Liver (tissue), 9 donors: ENCODE results near the gene ZNF438. TPM values are rescaled to one million over a fixed set of nuclear protein-coding genes. Genes with fewer than 3 reads are reported as not detected.

Experiments used
- DNase-seq: peaks from one replicate; pipeline ENCODE4 v3.0.0-alpha.2; 2017; ENCODE audit warnings: low spot score
- H3K27ac ChIP-seq, 2 donors: one replicate each; pipeline ENCODE4 v1.7.0; 2013; ENCODE audit warnings: inconsistent platforms in 2 of 2, low read length in 2 of 2, control low read depth in 1 of 2, low read depth in 1 of 2, mild to moderate bottlenecking in 1 of 2
- H3K27me3 ChIP-seq, 4 donors: one replicate each; pipeline versions ENCODE4 v1.6.1 to v1.7.0; 2013; ENCODE audit warnings: low read length in 3 of 4, inconsistent platforms in 1 of 4, mild to moderate bottlenecking in 1 of 4, moderate library complexity in 1 of 4; ENCODE audit not compliant: control insufficient read depth in 4 of 4, insufficient read depth in 4 of 4
- H3K36me3 ChIP-seq, 4 donors: one replicate each; pipeline versions ENCODE4 v1.6.1 to v1.7.0; 2013; ENCODE audit warnings: low read length in 3 of 4, mild to moderate bottlenecking in 3 of 4, low read depth in 1 of 4, moderate library complexity in 1 of 4; ENCODE audit not compliant: control insufficient read depth in 4 of 4, insufficient read depth in 3 of 4
- H3K4me1 ChIP-seq, 4 donors: one replicate each; pipeline versions ENCODE4 v1.6.1 to v1.7.0; 2013; ENCODE audit warnings: low read length in 3 of 4, mild to moderate bottlenecking in 3 of 4, moderate library complexity in 1 of 4; ENCODE audit not compliant: control insufficient read depth in 4 of 4, insufficient read depth in 4 of 4
- H3K4me3 ChIP-seq, 3 donors: one replicate each; pipeline versions ENCODE4 v1.6.1 to v1.7.0; 2013; ENCODE audit warnings: low read length in 3 of 3, control low read depth in 1 of 3, low read depth in 1 of 3, mild to moderate bottlenecking in 1 of 3
- H3K9ac ChIP-seq, 2 donors: one replicate each; pipeline ENCODE4 v1.7.0; 2013; ENCODE audit warnings: low read length in 2 of 2, mild to moderate bottlenecking in 2 of 2, moderate library complexity in 2 of 2, control low read depth in 1 of 2, low read depth in 1 of 2
- H3K9me3 ChIP-seq, 4 donors: one replicate each; pipeline versions ENCODE4 v1.6.1 to v1.7.0; 2013; ENCODE audit warnings: low read length in 3 of 4; ENCODE audit not compliant: control insufficient read depth in 4 of 4
- EGR1 ChIP-seq, 2 donors: IDR thresholded peaks; 2 replicates each; pipeline ENCODE4 v1.6.1; 2016 to 2018; ENCODE audit warnings: antibody characterized with exemption in 2 of 2, low read depth in 2 of 2
- FOXA1 ChIP-seq: IDR thresholded peaks from 2 replicates; pipeline ENCODE4 v1.6.1; 2016; ENCODE audit warnings: antibody characterized with exemption
- FOXA2 ChIP-seq: IDR thresholded peaks from 2 replicates; pipeline ENCODE4 v1.6.1; 2016; ENCODE audit warnings: antibody characterized with exemption
- GABPA ChIP-seq, 2 donors: IDR thresholded peaks in 1 of 2; conservative IDR thresholded peaks in 1 of 2; 2 replicates each; pipeline ENCODE4 v1.6.1; 2016; ENCODE audit warnings: antibody characterized with exemption in 2 of 2, mild to moderate bottlenecking in 1 of 2, moderate library complexity in 1 of 2
- HNF4A ChIP-seq, 2 donors: conservative IDR thresholded peaks; 2 replicates each; pipeline ENCODE4 v1.6.1; 2016; ENCODE audit warnings: antibody characterized with exemption in 2 of 2, mild to moderate bottlenecking in 2 of 2
- JUND ChIP-seq, 2 donors: IDR thresholded peaks; 2 replicates each; pipeline ENCODE4 v1.6.1; 2016; ENCODE audit warnings: antibody characterized with exemption in 2 of 2
- NR2F2 ChIP-seq: IDR thresholded peaks from 2 replicates; pipeline ENCODE4 v1.6.1; 2016; ENCODE audit warnings: antibody characterized with exemption
- RXRA ChIP-seq, 2 donors: IDR thresholded peaks; 2 replicates each; pipeline ENCODE4 v1.6.1; 2017 to 2018; ENCODE audit warnings: antibody characterized with exemption in 2 of 2, mild to moderate bottlenecking in 1 of 2
- SP1 ChIP-seq: IDR thresholded peaks from 2 replicates; pipeline ENCODE4 v1.6.1; 2018; ENCODE audit warnings: antibody characterized with exemption, mild to moderate bottlenecking
- YY1 ChIP-seq: IDR thresholded peaks from 2 replicates; pipeline ENCODE4 v1.6.1; 2016; ENCODE audit warnings: antibody characterized with exemption, mild to moderate bottlenecking
- WGBS: extraction: QIAGEN DNeasy Blood & Tissue Kit; methylation state at CpG from one replicate; pipeline ENCODE4 v1.1.7; 2013; 5-methylcytosine and 5-hydroxymethylcytosine counted together
- polyA plus RNA-seq, 2 donors: library from polyadenylated mRNA; stranded (reverse) in 1 of 2; unstranded in 1 of 2; fragments of 200-250 nt in 1 of 2; fragments of >200 nt in 1 of 2; fragmentation: Nextera tagmentation in 1 of 2; extraction: Ambion mirVana in 1 of 2; gene quantifications; one replicate each; pipeline versions ENCODE4 v1.2.1 to v1.2.3, GENCODE V29; 2013 to 2015
- total RNA-seq, 2 donors: library from RNA; depleted of rRNA; stranded (reverse); fragments of >200 nt; gene quantifications; one replicate each; pipeline ENCODE4 v1.2.3, GENCODE V29; 2014
- TF ChIP-seq, protein P1 (sequence below): IDR thresholded peaks from 2 replicates; pipeline ENCODE4 v1.6.1; 2016; ENCODE audit warnings: antibody characterized with exemption
- TF ChIP-seq, protein P2 (sequence below): fragments of 150-350 bp; IDR thresholded peaks from 2 replicates; pipeline ENCODE4 v1.5.1; 2017; ENCODE audit warnings: improper control_type of control experiment, low read depth, low read length; ENCODE audit not compliant: missing input control
- TF ChIP-seq, protein P3 (sequence below): IDR thresholded peaks from 2 replicates; pipeline ENCODE4 v1.6.1; 2016; ENCODE audit warnings: antibody characterized with exemption
- TF ChIP-seq, protein P4 (sequence below): IDR thresholded peaks from 2 replicates; pipeline ENCODE4 v1.6.1; 2016; ENCODE audit warnings: antibody characterized with exemption, mild to moderate bottlenecking
- TF ChIP-seq, protein P5 (sequence below): IDR thresholded peaks from 2 replicates; pipeline ENCODE4 v1.6.1; 2016; ENCODE audit warnings: antibody characterized with exemption
- donor health status: healthy.
- donor health status: healthy.
- donor health status: healthy.
- donor health status: healthy.
- donor health status: healthy.

Gene ZNF438
- total and polyA plus RNA-seq, 4 donors: 1.9 to 2.9 (median 2.2) TPM

DNA sequence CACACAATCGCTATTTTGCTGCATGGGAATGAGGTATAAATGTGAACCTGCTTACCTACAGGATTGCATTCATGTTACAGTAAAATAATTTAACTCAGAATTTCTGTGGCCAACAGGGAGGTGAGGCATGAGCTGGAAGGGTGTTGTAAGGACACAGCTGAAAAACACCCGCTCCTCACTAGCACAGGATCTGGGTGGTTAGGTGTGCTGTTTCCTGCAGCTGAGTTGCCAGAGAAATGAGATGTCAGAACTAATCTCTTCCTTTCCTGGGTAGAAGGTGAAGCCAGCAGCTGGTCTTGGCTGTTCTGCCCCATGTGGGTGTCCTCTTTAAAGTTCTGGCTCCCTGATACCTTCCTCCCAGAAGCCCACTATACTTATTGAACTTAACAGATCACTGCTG is 39.0 kb upstream of the ZNF438 start:
- Histone ChIP-seq H3K36me3 (no peaks in the 10 kb centered on the region), H3K27ac (no peak overlapping the region), H3K4me1 (no peaks in the 10 kb centered on the region), H3K9me3 (no peaks in the 10 kb centered on the region), H3K4me3 (no peak overlapping the region), H3K27me3 (no peaks in the 10 kb centered on the region), H3K9ac (no peak overlapping the region)
- TF ChIP-seq, protein P1, sequence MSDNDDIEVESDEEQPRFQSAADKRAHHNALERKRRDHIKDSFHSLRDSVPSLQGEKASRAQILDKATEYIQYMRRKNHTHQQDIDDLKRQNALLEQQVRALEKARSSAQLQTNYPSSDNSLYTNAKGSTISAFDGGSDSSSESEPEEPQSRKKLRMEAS: no peak
- TF ChIP-seq, protein P2, sequence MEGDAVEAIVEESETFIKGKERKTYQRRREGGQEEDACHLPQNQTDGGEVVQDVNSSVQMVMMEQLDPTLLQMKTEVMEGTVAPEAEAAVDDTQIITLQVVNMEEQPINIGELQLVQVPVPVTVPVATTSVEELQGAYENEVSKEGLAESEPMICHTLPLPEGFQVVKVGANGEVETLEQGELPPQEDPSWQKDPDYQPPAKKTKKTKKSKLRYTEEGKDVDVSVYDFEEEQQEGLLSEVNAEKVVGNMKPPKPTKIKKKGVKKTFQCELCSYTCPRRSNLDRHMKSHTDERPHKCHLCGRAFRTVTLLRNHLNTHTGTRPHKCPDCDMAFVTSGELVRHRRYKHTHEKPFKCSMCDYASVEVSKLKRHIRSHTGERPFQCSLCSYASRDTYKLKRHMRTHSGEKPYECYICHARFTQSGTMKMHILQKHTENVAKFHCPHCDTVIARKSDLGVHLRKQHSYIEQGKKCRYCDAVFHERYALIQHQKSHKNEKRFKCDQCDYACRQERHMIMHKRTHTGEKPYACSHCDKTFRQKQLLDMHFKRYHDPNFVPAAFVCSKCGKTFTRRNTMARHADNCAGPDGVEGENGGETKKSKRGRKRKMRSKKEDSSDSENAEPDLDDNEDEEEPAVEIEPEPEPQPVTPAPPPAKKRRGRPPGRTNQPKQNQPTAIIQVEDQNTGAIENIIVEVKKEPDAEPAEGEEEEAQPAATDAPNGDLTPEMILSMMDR: no peak
- TF ChIP-seq JUND (IDR thresholded peaks at IDR 0.05) (no peak), GABPA (IDR thresholded peaks at IDR 0.05 in 1 of 2, conservative IDR thresholded peaks at IDR 0.05 in 1 of 2) (no peak), RXRA (IDR thresholded peaks at IDR 0.05) (no peak), NR2F2 (no peak), FOXA2 (no peak), SP1 (no peak), EGR1 (IDR thresholded peaks at IDR 0.05; ENCODE audit: low read depth in 2 of 2) (no peak), YY1 (no peak)
- TF ChIP-seq, protein P3, sequence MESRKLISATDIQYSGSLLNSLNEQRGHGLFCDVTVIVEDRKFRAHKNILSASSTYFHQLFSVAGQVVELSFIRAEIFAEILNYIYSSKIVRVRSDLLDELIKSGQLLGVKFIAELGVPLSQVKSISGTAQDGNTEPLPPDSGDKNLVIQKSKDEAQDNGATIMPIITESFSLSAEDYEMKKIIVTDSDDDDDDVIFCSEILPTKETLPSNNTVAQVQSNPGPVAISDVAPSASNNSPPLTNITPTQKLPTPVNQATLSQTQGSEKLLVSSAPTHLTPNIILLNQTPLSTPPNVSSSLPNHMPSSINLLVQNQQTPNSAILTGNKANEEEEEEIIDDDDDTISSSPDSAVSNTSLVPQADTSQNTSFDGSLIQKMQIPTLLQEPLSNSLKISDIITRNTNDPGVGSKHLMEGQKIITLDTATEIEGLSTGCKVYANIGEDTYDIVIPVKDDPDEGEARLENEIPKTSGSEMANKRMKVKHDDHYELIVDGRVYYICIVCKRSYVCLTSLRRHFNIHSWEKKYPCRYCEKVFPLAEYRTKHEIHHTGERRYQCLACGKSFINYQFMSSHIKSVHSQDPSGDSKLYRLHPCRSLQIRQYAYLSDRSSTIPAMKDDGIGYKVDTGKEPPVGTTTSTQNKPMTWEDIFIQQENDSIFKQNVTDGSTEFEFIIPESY: no peak
- TF ChIP-seq, protein P4, sequence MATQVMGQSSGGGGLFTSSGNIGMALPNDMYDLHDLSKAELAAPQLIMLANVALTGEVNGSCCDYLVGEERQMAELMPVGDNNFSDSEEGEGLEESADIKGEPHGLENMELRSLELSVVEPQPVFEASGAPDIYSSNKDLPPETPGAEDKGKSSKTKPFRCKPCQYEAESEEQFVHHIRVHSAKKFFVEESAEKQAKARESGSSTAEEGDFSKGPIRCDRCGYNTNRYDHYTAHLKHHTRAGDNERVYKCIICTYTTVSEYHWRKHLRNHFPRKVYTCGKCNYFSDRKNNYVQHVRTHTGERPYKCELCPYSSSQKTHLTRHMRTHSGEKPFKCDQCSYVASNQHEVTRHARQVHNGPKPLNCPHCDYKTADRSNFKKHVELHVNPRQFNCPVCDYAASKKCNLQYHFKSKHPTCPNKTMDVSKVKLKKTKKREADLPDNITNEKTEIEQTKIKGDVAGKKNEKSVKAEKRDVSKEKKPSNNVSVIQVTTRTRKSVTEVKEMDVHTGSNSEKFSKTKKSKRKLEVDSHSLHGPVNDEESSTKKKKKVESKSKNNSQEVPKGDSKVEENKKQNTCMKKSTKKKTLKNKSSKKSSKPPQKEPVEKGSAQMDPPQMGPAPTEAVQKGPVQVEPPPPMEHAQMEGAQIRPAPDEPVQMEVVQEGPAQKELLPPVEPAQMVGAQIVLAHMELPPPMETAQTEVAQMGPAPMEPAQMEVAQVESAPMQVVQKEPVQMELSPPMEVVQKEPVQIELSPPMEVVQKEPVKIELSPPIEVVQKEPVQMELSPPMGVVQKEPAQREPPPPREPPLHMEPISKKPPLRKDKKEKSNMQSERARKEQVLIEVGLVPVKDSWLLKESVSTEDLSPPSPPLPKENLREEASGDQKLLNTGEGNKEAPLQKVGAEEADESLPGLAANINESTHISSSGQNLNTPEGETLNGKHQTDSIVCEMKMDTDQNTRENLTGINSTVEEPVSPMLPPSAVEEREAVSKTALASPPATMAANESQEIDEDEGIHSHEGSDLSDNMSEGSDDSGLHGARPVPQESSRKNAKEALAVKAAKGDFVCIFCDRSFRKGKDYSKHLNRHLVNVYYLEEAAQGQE: no peak
- TF ChIP-seq, protein P5, sequence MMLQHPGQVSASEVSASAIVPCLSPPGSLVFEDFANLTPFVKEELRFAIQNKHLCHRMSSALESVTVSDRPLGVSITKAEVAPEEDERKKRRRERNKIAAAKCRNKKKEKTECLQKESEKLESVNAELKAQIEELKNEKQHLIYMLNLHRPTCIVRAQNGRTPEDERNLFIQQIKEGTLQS: no peak
- DNase-seq: no peak
- 80% methylated on average over 2 of the region's 2 CpGs for WGBS

DNA sequence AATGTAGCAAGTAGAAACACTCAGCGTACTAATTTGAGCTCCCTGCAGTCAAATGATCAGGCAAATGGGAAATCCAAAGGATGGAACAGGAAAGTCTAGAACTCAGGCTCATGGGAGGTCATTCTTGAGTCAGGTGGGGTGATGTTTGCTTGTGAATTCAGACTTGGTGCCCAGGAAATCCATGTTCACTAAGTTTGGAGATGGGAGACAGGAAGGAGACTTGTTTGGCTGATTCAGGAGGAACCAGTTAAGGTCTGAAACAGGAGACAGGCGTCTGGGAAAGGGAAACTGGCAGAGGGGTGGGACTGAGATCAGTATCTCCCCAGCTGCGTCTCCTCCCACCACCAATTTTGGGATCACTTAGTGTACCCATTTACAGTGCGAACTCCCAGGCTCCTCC is 38.4 kb upstream of the ZNF438 start:
- Histone ChIP-seq H3K27me3 (no peaks in the 10 kb centered on the region), H3K4me1 (no peaks in the 10 kb centered on the region), H3K4me3 (no peak overlapping the region), H3K27ac (no peak overlapping the region), H3K9me3 (no peaks in the 10 kb centered on the region), H3K36me3 (no peaks in the 10 kb centered on the region), H3K9ac (no peak overlapping the region)
- 68% methylated on average over 4 of the region's 4 CpGs for WGBS
- TF ChIP-seq GABPA (IDR thresholded peaks at IDR 0.05 in 1 of 2, conservative IDR thresholded peaks at IDR 0.05 in 1 of 2) (no peak), HNF4A (conservative IDR thresholded peaks at IDR 0.05) (no peak), JUND (IDR thresholded peaks at IDR 0.05) (no peak), SP1 (no peak), FOXA1 (no peak)
- TF ChIP-seq, protein P5: no peak
- TF ChIP-seq, protein P4: no peak
- no peak for DNase-seq
